Peyer's patch (tissue), 4 donors: ENCODE results near the gene ADORA2A.

Experiments used
- CTCF ChIP-seq, 6 experiments: fragments of 450-650 bp in 4 of 6; fragments of 200-600 bp in 2 of 6; sonication (generic) in 1 of 6; IDR thresholded peaks; one replicate each; pipeline ENCODE4 v1.5.1; 2017 to 2019; ENCODE audit warnings: antibody characterized with exemption in 6 of 6, mild to moderate bottlenecking in 3 of 6, moderate library complexity in 1 of 6
- POLR2A ChIP-seq, 2 donors: fragments of 450-650 bp; IDR thresholded peaks; one replicate each; pipeline ENCODE4 v1.5.1; 2017; ENCODE audit warnings: antibody characterized with exemption in 2 of 2, mild to moderate bottlenecking in 2 of 2, moderate library complexity in 2 of 2

DNA sequence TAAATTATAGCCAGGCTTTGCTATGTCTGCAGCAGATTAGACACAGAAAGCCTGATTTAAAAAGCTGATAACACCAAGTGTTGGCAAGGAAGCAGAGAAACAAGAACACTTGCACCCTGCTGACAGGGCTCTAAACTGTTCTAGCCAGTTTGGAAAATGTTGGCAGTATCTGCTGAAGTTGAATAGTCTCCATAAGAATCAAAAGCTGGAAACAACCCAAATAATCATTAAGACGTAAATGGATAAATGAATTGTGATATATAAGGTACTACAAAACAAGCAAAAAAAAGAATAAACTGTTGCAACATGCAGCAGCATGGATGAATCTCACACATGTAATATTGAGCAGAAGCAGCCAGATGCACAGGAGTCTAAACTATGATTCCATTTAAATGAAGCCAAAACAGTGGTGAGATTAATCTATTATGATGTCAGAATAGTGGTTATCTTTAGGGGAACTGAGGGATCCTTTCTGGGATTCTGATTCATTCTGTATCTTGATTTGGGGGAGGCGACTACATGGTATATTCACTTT, 40.4 kb upstream of the ADORA2A start:
- TF ChIP-seq CTCF (IDR thresholded peaks at IDR 0.05) (no peak), POLR2A (IDR thresholded peaks at IDR 0.05) (no peak)
